DOHH2 (cell line): ENCODE measurements around the gene TTBK2.

Experiments
- H3F3A ChIP-seq: fragments of 200-600 bp; sonication (generic), shearing (Covaris generic); 2 replicates; pipeline ENCODE4 v1.6.0; 2016; ENCODE audit warnings: antibody characterized with exemption, mild to moderate bottlenecking; ENCODE audit not compliant: control insufficient read depth, insufficient read depth
- H3K27ac ChIP-seq: fragments of 200-600 bp; sonication (generic); 2 replicates; pipeline ENCODE4 v1.5.1; 2014; ENCODE audit warnings: low read depth, mild to moderate bottlenecking, low read length, moderate library complexity
- H3K27me3 ChIP-seq: fragments of 200-600 bp; sonication (generic); 2 replicates; pipeline ENCODE4 v1.6.1; 2014; ENCODE audit warnings: mild to moderate bottlenecking, low read length, mixed read lengths; ENCODE audit not compliant: control insufficient read depth
- H3K36me3 ChIP-seq: fragments of 200-600 bp; sonication (generic); 2 replicates; pipeline ENCODE4 v1.6.1; 2014; ENCODE audit warnings: mild to moderate bottlenecking, low read length, moderate library complexity, mixed read lengths; ENCODE audit not compliant: control insufficient read depth
- H3K4me1 ChIP-seq: fragments of 200-600 bp; sonication (generic); 2 replicates; pipeline ENCODE4 v1.6.1; 2014; ENCODE audit warnings: mild to moderate bottlenecking, low read length, mixed read lengths; ENCODE audit not compliant: control insufficient read depth
- H3K4me2 ChIP-seq: fragments of 200-600 bp; sonication (generic); 2 replicates; pipeline ENCODE4 v1.6.0; 2014; ENCODE audit warnings: mild to moderate bottlenecking, low read length, moderate library complexity
- H3K4me3 ChIP-seq: fragments of 200-600 bp; sonication (generic); 2 replicates; pipeline ENCODE4 v1.5.1; 2014; ENCODE audit warnings: mild to moderate bottlenecking, low read length, mixed read lengths
- H3K79me2 ChIP-seq: fragments of 200-600 bp; sonication (generic); 2 replicates; pipeline ENCODE4 v1.6.1; 2014; ENCODE audit warnings: mild to moderate bottlenecking, low read length, mixed read lengths; ENCODE audit not compliant: control insufficient read depth
- H3K9me2 ChIP-seq: fragments of 200-600 bp; sonication (generic); replicated peaks from 2 replicates; pipeline ENCODE4 v1.6.1; 2014; ENCODE audit warnings: mild to moderate bottlenecking, low read length, mixed read lengths; ENCODE audit not compliant: control insufficient read depth
- H3K9me3 ChIP-seq: fragments of 200-600 bp; sonication (generic); 2 replicates; pipeline ENCODE4 v1.6.1; 2014; ENCODE audit warnings: antibody characterized with exemption, low read length, mixed read lengths; ENCODE audit not compliant: control insufficient read depth, insufficient read depth
- H4K20me1 ChIP-seq: fragments of 200-600 bp; sonication (generic); 2 replicates; pipeline ENCODE4 v1.6.0; 2014; ENCODE audit warnings: low read depth, mild to moderate bottlenecking, antibody characterized with exemption, low read length, moderate library complexity; ENCODE audit not compliant: control insufficient read depth, insufficient read depth
- EZH2phosphoT487 ChIP-seq: fragments of 200-600 bp; sonication (generic); IDR thresholded peaks from 2 replicates; pipeline ENCODE4 v1.6.1; 2017; ENCODE audit warnings: borderline replicate concordance, mild to moderate bottlenecking, antibody characterized with exemption, low read length, moderate library complexity, mixed read lengths
- TF ChIP-seq, protein P1 (sequence below): fragments of 200-600 bp; sonication (generic); IDR thresholded peaks from one replicate; pipeline ENCODE4 v1.5.1; 2014; ENCODE audit warnings: antibody characterized with exemption, mild to moderate bottlenecking, low read depth, low read length; ENCODE audit not compliant: poor library complexity, severe bottlenecking

The TTBK2 gene

DNA sequence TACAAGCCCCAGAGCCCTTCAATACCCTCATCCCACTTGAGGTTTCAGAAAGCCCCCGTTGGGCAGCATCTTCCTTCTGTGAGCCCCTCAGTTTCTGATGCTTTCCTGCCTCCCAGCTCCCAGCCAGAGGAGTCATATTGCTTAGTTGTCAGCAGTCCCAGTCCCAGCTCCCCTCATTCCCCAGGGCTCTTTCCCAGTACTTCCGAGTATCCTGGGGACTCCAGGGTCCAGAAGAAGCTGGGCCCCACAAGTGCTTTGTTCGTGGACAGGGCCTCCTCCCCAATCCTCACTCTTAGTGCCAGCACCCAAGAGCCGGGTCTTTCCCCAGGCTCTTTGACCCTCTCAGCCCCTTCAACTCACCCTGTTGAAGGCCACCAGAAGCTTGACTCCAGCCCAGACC is 227.6 kb downstream of the TTBK2 start:
- Histone ChIP-seq H3K4me2 (no peak overlapping the region), H3K9me3 (no peaks in the 10 kb centered on the region), H3K9me2 (no peaks in the 10 kb centered on the region), H3K79me2 (no peaks in the 10 kb centered on the region), H3K27ac (no peak overlapping the region), H3F3A (no peaks in the 10 kb centered on the region), H3K4me1 (no peaks in the 10 kb centered on the region), H3K36me3 (no peaks in the 10 kb centered on the region), H3K4me3 (no peak overlapping the region), H3K27me3 (no peaks in the 10 kb centered on the region), H4K20me1 (no peaks in the 10 kb centered on the region)
- TF ChIP-seq, protein P1, sequence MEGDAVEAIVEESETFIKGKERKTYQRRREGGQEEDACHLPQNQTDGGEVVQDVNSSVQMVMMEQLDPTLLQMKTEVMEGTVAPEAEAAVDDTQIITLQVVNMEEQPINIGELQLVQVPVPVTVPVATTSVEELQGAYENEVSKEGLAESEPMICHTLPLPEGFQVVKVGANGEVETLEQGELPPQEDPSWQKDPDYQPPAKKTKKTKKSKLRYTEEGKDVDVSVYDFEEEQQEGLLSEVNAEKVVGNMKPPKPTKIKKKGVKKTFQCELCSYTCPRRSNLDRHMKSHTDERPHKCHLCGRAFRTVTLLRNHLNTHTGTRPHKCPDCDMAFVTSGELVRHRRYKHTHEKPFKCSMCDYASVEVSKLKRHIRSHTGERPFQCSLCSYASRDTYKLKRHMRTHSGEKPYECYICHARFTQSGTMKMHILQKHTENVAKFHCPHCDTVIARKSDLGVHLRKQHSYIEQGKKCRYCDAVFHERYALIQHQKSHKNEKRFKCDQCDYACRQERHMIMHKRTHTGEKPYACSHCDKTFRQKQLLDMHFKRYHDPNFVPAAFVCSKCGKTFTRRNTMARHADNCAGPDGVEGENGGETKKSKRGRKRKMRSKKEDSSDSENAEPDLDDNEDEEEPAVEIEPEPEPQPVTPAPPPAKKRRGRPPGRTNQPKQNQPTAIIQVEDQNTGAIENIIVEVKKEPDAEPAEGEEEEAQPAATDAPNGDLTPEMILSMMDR = no peak
- TF ChIP-seq EZH2phosphoT487 = no peak

DNA sequence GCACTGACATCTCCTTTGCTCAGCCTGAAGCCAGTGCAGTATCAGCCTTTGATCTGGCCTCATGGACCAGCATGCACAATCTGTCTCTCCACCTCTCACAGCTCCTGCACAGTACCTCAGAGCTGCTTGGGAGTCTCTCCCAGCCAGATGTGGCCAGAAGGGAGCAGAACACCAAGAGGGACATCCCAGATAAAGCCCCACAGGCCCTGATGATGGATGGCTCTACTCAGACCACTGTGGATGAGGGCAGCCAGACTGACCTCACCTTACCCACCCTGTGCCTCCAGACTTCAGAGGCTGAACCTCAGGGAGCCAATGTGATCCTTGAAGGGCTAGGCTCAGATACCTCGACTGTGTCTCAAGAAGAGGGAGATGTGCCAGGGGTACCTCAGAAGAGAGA is 228.0 kb downstream of the TTBK2 start:
- H3K27me3 ChIP-seq = no peaks in the 10 kb centered on the region
- no peaks in the 10 kb centered on the region for H3F3A ChIP-seq
- H3K9me2 ChIP-seq = no peaks in the 10 kb centered on the region
- no peaks in the 10 kb centered on the region for H3K36me3 ChIP-seq
- no peaks in the 10 kb centered on the region for H3K4me1 ChIP-seq
- TF ChIP-seq, protein P1 = no peak
- TF ChIP-seq EZH2phosphoT487 = no peak
- H3K9me3 ChIP-seq = no peaks in the 10 kb centered on the region
- H4K20me1 ChIP-seq = no peaks in the 10 kb centered on the region
- no peak overlapping the region for H3K27ac ChIP-seq
- H3K4me3 ChIP-seq = no peak overlapping the region
- no peak overlapping the region for H3K4me2 ChIP-seq
- no peaks in the 10 kb centered on the region for H3K79me2 ChIP-seq

DNA sequence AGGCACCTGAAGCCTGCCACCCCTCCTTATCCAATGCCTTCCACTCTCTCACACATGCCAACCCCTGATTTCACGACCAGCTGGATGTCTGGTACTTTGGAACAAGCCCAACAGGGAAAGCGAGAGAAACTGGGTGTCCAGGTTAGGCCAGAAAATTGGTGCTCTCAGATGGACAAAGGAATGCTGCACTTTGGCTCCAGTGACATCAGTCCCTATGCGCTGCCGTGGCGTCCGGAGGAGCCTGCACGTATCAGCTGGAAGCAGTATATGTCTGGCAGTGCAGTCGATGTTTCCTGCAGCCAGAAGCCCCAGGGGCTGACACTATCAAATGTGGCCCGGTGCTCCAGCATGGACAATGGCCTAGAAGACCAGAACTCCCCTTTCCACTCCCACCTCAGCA is 228.8 kb downstream of the TTBK2 start:
- Histone ChIP-seq H3K4me3 (no peak overlapping the region), H3F3A (no peaks in the 10 kb centered on the region), H3K4me1 (no peaks in the 10 kb centered on the region), H3K4me2 (no peak overlapping the region), H3K27me3 (no peaks in the 10 kb centered on the region), H3K79me2 (no peaks in the 10 kb centered on the region), H3K36me3 (no peaks in the 10 kb centered on the region), H3K9me3 (no peaks in the 10 kb centered on the region), H4K20me1 (no peaks in the 10 kb centered on the region), H3K9me2 (no peaks in the 10 kb centered on the region), H3K27ac (no peak overlapping the region)
- TF ChIP-seq EZH2phosphoT487 = no peak
- TF ChIP-seq, protein P1 = no peak

DNA sequence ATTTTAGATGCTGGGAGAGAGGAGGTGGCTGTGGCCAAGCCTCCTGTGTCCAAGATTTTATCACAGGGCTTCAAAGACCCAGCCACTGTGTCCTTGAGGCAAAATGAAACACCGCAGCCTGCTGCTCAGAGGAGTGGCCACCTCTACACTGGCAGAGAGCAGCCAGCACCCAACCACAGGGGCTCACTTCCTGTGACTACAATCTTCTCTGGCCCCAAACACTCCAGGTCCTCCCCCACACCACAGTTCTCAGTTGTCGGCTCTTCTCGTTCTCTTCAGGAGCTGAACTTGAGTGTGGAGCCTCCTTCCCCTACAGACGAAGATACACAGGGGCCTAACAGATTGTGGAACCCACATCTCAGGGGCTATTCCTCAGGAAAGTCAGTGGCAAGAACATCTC is 229.3 kb downstream of the TTBK2 start:
- Histone ChIP-seq H3F3A (no peaks in the 10 kb centered on the region), H3K27me3 (no peaks in the 10 kb centered on the region)

More for the DNA sequence above, 229.3 kb downstream of the TTBK2 start:
- no peaks in the 10 kb centered on the region for H3K36me3 ChIP-seq
- no peak overlapping the region for H3K27ac ChIP-seq
- no peaks in the 10 kb centered on the region for H4K20me1 ChIP-seq
- H3K79me2 ChIP-seq = no peaks in the 10 kb centered on the region
- no peaks in the 10 kb centered on the region for H3K4me1 ChIP-seq
- H3K4me3 ChIP-seq = no peak overlapping the region
- no peaks in the 10 kb centered on the region for H3K9me2 ChIP-seq
- H3K9me3 ChIP-seq = no peaks in the 10 kb centered on the region
- H3K4me2 ChIP-seq = no peak overlapping the region
- TF ChIP-seq, protein P1 = no peak
- no peak for TF ChIP-seq EZH2phosphoT487
